MM.1S (cell line): ENCODE results near the gene IGFN1.

Experiments used
- EZH2 ChIP-seq: fragments of 300-600 bp; sonication (generic); optimal IDR thresholded peaks from 2 replicates; pipeline ENCODE3; 2017; ENCODE audit warnings: low read depth, mild to moderate bottlenecking, antibody characterized with exemption, low read length, mixed read lengths
- EZH2phosphoT487 ChIP-seq: fragments of 300-600 bp; sonication (generic); IDR thresholded peaks from 2 replicates; pipeline ENCODE4 v1.6.1; 2018; ENCODE audit warnings: antibody characterized with exemption, low read length

DNA sequence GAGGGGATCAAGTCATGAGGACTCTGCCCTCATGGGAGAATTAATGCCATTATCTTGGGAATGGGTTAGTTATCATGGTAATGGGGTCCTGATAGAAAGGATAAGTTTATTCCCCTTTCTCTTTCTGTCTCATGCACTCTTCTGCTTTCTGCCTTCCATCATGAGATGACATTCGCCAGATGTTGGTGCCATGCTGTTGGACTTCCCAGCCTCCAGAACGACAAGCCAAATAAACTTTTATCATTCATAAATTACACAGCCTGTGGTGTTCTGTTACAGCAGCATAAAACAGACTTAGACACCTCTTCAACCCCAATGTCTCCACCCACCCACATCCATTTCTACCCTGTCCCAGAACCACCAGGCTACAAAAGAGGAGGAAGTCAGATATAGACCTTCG is 11.9 kb upstream of the IGFN1 start:
- no peak for TF ChIP-seq EZH2phosphoT487
- TF ChIP-seq EZH2: no peak
